Activated CD8-positive, alpha-beta T cell treated with anti-CD3 and anti-CD28 coated beads, Interleukin-2, amount 10 ng/mL, durations not matched to agents 7 days and 5 days (primary cell): ENCODE data around the gene PRRG1. TPM values are rescaled to one million over a fixed set of nuclear protein-coding genes. Genes with fewer than 3 reads are reported as not detected.

Experiments
- ATAC-seq: fragments of 150-1000 bp; cut with Tn5 transposase; one replicate; pipeline ENCODE4 v1.10.0; 2021; ENCODE audit warnings: moderate library complexity
- CTCF ChIA-PET: fragments of 350-600 bp; sonication (Branson Sonifier 250); formaldehyde crosslinking; loops from one replicate; lab custom pipeline; 2021; ENCODE audit warnings: antibody characterized with exemption; lab: Charles Lee
- POLR2A ChIA-PET: fragments of 350-600 bp; sonication (Branson Sonifier 250); formaldehyde crosslinking; loops from one replicate; lab custom pipeline; 2021; ENCODE audit warnings: antibody characterized with exemption; lab: Charles Lee
- DNase-seq: peaks from one replicate; pipeline ENCODE4 v3.0.0-alpha.2; 2020
- H3K27ac Mint-ChIP-seq: one replicate; pipeline ENCODE4 v1.8.0; 2021; ENCODE audit warnings: mild to moderate bottlenecking, mixed read lengths
- H3K27me3 Mint-ChIP-seq: one replicate; pipeline ENCODE4 v1.8.0; 2021; ENCODE audit warnings: low read depth, mixed read lengths
- H3K36me3 Mint-ChIP-seq: one replicate; pipeline ENCODE4 v1.8.0; 2021; ENCODE audit warnings: low read depth, mixed read lengths
- H3K4me1 Mint-ChIP-seq: one replicate; pipeline ENCODE4 v1.8.0; 2021; ENCODE audit warnings: low read depth, mixed read lengths
- H3K4me3 Mint-ChIP-seq: one replicate; pipeline ENCODE4 v1.8.0; 2021; ENCODE audit warnings: mild to moderate bottlenecking, mixed read lengths
- H3K9me3 Mint-ChIP-seq: one replicate; pipeline ENCODE4 v1.8.0; 2022; ENCODE audit warnings: mixed read lengths; ENCODE audit not compliant: insufficient read depth
- total RNA-seq, 2 experiments: library from RNA; stranded (reverse); gene quantifications; one replicate each; pipeline ENCODE4 v1.2.3, GENCODE V29; 2021

PRRG1 gene
- total RNA-seq, 2 experiments from 2014 or later = not detected

GRCh38 chrX:37348231-37348970 is 763 bp upstream of the PRRG1 start:
- H3K27me3 Mint-ChIP-seq = peaks cover 18% of the 10 kb centered on the region
- no peaks in the 10 kb centered on the region for H3K9me3 Mint-ChIP-seq
- H3K4me1 Mint-ChIP-seq = peaks cover 2% of the 10 kb centered on the region
- CTCF ChIA-PET = no interaction called here
- no peak overlapping the region for H3K4me3 Mint-ChIP-seq
- POLR2A ChIA-PET = no interaction called here
- no peak overlapping the region for H3K27ac Mint-ChIP-seq
- H3K36me3 Mint-ChIP-seq = no peaks in the 10 kb centered on the region
- ATAC-seq (no peak), DNase-seq (no peak)

DNA sequence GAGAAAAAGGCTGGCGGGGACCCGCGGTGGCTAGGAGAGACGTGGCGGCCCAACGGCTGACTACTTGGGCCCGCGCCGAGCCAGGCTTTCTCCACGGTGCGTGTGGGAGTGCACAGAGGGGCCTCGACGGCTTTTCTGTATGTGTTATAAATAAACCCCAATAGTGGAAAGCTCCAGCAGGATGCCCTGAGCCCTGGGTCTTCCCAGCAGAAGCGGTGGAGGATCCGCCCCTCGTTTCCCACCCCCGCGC is 268 bp upstream of the PRRG1 start:
- no peaks in the 10 kb centered on the region for H3K36me3 Mint-ChIP-seq
- ATAC-seq (no peak), DNase-seq (no peak)
- H3K9me3 Mint-ChIP-seq = no peaks in the 10 kb centered on the region
- ChIA-PET CTCF (no interaction called here), POLR2A (no interaction called here)
- peaks cover 18% of the 10 kb centered on the region for H3K27me3 Mint-ChIP-seq
- H3K4me3 Mint-ChIP-seq = no peak overlapping the region
- H3K4me1 Mint-ChIP-seq = peaks cover 2% of the 10 kb centered on the region
- H3K27ac Mint-ChIP-seq = no peak overlapping the region

GRCh38 chrX:37350034-37350365 is 836 bp downstream of the PRRG1 start:
- Mint-ChIP-seq H3K27ac (no peak overlapping the region), H3K4me3 (no peak overlapping the region), H3K4me1 (peaks cover 2% of the 10 kb centered on the region), H3K27me3 (peaks cover 18% of the 10 kb centered on the region), H3K36me3 (no peaks in the 10 kb centered on the region), H3K9me3 (no peaks in the 10 kb centered on the region)
- DNase-seq (no peak), ATAC-seq (no peak)
- POLR2A ChIA-PET = no interaction called here
- CTCF ChIA-PET = no interaction called here

DNA sequence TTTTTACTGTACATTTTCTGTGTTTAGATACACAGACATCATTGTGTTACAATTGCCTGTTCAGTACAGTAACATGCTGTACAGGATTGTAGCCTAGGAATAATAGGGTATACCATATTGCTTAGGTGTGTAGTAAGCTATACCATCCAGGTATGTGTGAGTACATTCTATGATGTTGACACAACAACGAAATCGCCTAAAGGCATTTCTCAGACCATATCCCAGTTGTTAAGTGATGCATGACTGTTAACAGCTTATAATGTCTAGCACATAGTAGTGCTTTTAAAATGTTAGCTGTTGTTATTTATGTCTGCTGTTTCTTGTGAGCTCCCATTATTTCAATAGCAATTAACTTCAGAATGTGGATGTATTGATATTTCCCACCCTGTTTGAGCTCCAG is 4.5 kb downstream of the PRRG1 start:
- DNase-seq = no peak
- H3K36me3 Mint-ChIP-seq = no peaks in the 10 kb centered on the region
- no peaks in the 10 kb centered on the region for H3K9me3 Mint-ChIP-seq
- POLR2A ChIA-PET = no interaction called here
- H3K27me3 Mint-ChIP-seq = peaks cover 13% of the 10 kb centered on the region
- ATAC-seq = no peak
- H3K4me1 Mint-ChIP-seq = peaks cover 2% of the 10 kb centered on the region
- CTCF ChIA-PET = no interaction called here
- H3K27ac Mint-ChIP-seq = no peak overlapping the region
- no peak overlapping the region for H3K4me3 Mint-ChIP-seq

DNA sequence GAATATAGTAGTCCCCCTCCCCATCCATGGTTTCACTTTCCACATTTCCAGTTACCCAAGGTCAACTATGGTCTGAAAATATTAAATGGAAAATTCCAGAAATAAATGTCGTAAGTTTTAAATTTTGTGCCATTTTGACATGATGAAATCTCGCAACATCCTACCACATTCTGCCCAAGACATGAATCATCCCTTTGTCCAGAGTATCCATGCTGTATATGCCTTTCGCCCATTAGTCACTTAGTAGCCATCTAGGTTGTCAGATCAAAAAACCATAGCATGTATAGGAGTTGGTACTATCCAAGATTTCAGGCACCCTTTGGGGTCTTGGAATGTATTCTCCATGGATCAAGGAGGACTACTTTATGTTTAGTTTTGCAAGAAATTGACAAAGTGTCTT is 8.3 kb downstream of the PRRG1 start:
- H3K4me1 Mint-ChIP-seq = no peaks in the 10 kb centered on the region
- no peak overlapping the region for H3K4me3 Mint-ChIP-seq
- no peak overlapping the region for H3K27ac Mint-ChIP-seq
- ChIA-PET CTCF (no interaction called here), POLR2A (no interaction called here)
- no peaks in the 10 kb centered on the region for H3K36me3 Mint-ChIP-seq
- DNase-seq (no peak), ATAC-seq (no peak)
- no peaks in the 10 kb centered on the region for H3K9me3 Mint-ChIP-seq
- peaks cover under 1% of the 10 kb centered on the region for H3K27me3 Mint-ChIP-seq

GRCh38 chrX:37361596-37361995 is 12.4 kb downstream of the PRRG1 start:
- no peak for ATAC-seq
- ChIA-PET POLR2A (no interaction called here), CTCF (no interaction called here)
- Mint-ChIP-seq H3K36me3 (no peaks in the 10 kb centered on the region), H3K27me3 (no peaks in the 10 kb centered on the region), H3K27ac (no peak overlapping the region), H3K9me3 (no peaks in the 10 kb centered on the region), H3K4me3 (no peak overlapping the region), H3K4me1 (no peaks in the 10 kb centered on the region)
- no peak for DNase-seq

DNA sequence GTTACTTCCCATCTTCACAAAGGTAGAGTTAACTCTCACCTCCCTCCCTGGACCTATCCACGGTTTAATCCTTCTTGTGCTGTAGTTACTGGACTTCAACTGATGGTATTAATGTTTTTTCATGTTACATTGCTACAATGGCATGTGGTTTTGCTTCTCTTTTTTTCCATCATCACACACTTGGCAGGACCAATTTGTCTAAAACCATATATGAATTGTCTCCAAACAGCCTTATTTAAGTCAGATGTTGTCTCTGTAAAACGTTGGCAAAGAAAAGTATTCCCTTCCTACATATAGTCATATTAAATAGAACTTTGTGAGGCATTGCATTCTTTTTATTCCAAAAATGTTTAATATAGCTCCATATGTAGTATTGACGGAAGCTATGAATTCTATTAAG is 15.5 kb downstream of the PRRG1 start:
- Mint-ChIP-seq H3K9me3 (no peaks in the 10 kb centered on the region), H3K27me3 (no peaks in the 10 kb centered on the region), H3K36me3 (no peaks in the 10 kb centered on the region), H3K4me1 (no peaks in the 10 kb centered on the region), H3K4me3 (no peak overlapping the region), H3K27ac (no peak overlapping the region)
- ChIA-PET POLR2A (no interaction called here), CTCF (no interaction called here)
- DNase-seq (no peak), ATAC-seq (no peak)

DNA sequence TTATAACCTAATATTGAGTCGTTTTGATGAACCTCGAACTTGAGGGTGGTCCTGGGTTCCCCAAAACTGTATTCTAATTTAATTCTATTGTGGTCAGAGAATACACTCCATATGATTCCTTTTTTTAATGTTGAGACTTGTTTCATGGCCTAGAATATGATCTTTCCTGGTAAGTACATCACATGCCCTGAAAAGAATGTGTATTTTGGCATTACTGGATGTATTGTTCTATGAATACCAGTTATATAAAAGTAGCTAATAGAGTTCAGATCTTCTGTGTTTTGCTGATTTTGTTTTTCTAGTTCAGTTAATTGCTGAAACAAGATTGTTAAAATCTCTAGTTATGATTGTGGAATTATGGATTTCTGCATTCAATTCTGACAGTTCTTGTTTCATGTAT is 18.8 kb downstream of the PRRG1 start:
- no peaks in the 10 kb centered on the region for H3K27me3 Mint-ChIP-seq
- ATAC-seq = no peak
- DNase-seq = no peak
- ChIA-PET POLR2A (no interaction called here), CTCF (no interaction called here)
- H3K9me3 Mint-ChIP-seq = no peaks in the 10 kb centered on the region
- H3K36me3 Mint-ChIP-seq = no peaks in the 10 kb centered on the region
- H3K4me3 Mint-ChIP-seq = no peak overlapping the region
- no peaks in the 10 kb centered on the region for H3K4me1 Mint-ChIP-seq
- no peak overlapping the region for H3K27ac Mint-ChIP-seq

- POLR2A ChIA-PET = no interaction called here
- ATAC-seq (no peak), DNase-seq (no peak)
- no peaks in the 10 kb centered on the region for H3K4me1 Mint-ChIP-seq
- H3K4me3 Mint-ChIP-seq = no peak overlapping the region
- H3K27me3 Mint-ChIP-seq = no peaks in the 10 kb centered on the region
- H3K36me3 Mint-ChIP-seq = no peaks in the 10 kb centered on the region
- CTCF ChIA-PET = no interaction called here
- H3K27ac Mint-ChIP-seq = no peak overlapping the region
- no peaks in the 10 kb centered on the region for H3K9me3 Mint-ChIP-seq
Measured at GRCh38 chrX:37370499-37371141, 21.5 kb downstream of the PRRG1 start.

GRCh38 chrX:37371578-37371991 is 22.4 kb downstream of the PRRG1 start:
- no peak for ATAC-seq
- CTCF ChIA-PET = no interaction called here

GRCh38 chrX:37378404-37378803 is 29.2 kb downstream of the PRRG1 start:
- POLR2A ChIA-PET = no interaction called here
- DNase-seq = no peak
- Mint-ChIP-seq H3K27me3 (no peaks in the 10 kb centered on the region), H3K4me1 (no peaks in the 10 kb centered on the region), H3K27ac (no peak overlapping the region), H3K4me3 (no peak overlapping the region), H3K36me3 (no peaks in the 10 kb centered on the region), H3K9me3 (no peaks in the 10 kb centered on the region)
- CTCF ChIA-PET = no interaction called here
- no peak for ATAC-seq

More at GRCh38 chrX:37371578-37371991, 22.4 kb downstream of the PRRG1 start:
- H3K9me3 Mint-ChIP-seq = no peaks in the 10 kb centered on the region
- no peak overlapping the region for H3K27ac Mint-ChIP-seq
- no peaks in the 10 kb centered on the region for H3K4me1 Mint-ChIP-seq
- POLR2A ChIA-PET = no interaction called here
- H3K27me3 Mint-ChIP-seq = no peaks in the 10 kb centered on the region
- DNase-seq = no peak
- no peaks in the 10 kb centered on the region for H3K36me3 Mint-ChIP-seq
- H3K4me3 Mint-ChIP-seq = no peak overlapping the region

- Mint-ChIP-seq H3K27ac (no peak overlapping the region), H3K9me3 (no peaks in the 10 kb centered on the region), H3K27me3 (no peaks in the 10 kb centered on the region), H3K36me3 (no peaks in the 10 kb centered on the region), H3K4me1 (no peaks in the 10 kb centered on the region), H3K4me3 (no peak overlapping the region)
- ATAC-seq (no peak), DNase-seq (no peak)
- ChIA-PET POLR2A (no interaction called here), CTCF (no interaction called here)
Measured at GRCh38 chrX:37378830-37379229, 29.7 kb downstream of the PRRG1 start.

GRCh38 chrX:37380256-37380655 is 31.1 kb downstream of the PRRG1 start:
- no peak overlapping the region for H3K27ac Mint-ChIP-seq
- no peaks in the 10 kb centered on the region for H3K27me3 Mint-ChIP-seq
- CTCF ChIA-PET = no interaction called here
- POLR2A ChIA-PET = no interaction called here
- DNase-seq (no peak), ATAC-seq (no peak)
- H3K9me3 Mint-ChIP-seq = no peaks in the 10 kb centered on the region
- H3K4me1 Mint-ChIP-seq = no peaks in the 10 kb centered on the region
- no peaks in the 10 kb centered on the region for H3K36me3 Mint-ChIP-seq
- no peak overlapping the region for H3K4me3 Mint-ChIP-seq
